Panc1 (cell line): ENCODE data around the gene KRT27. TPM values are rescaled to one million over a fixed set of nuclear protein-coding genes. Genes with fewer than 3 reads are reported as not detected.

Experiments used
- ATAC-seq: fragments of 200-7000 bp; cut with Tn5 transposase; 2 replicates; pipeline ENCODE4 v1.9.1; 2020; ENCODE audit warnings: mild to moderate bottlenecking, moderate library complexity
- BruUV-seq: library from RNA; stranded (reverse); fragments of 400-500 nt; replicated peaks from 2 replicates; lab custom pipeline; 2021; lab: Mats Ljungman, UMichigan
- CTCF ChIA-PET: fragments of 300-600 bp; sonication (Branson Sonifier 250); formaldehyde crosslinking; loops from one replicate; lab custom pipeline; 2022; ENCODE audit warnings: antibody characterized with exemption; lab: Charles Lee
- POLR2A ChIA-PET: fragments of 300-600 bp; sonication (Branson Sonifier 250); formaldehyde crosslinking; loops from one replicate; lab custom pipeline; 2022; ENCODE audit warnings: antibody characterized with exemption; lab: Charles Lee
- DNase-seq: peaks from one replicate; pipeline ENCODE4 v3.0.0-alpha.2; 2010; ENCODE audit warnings: low read depth, low spot score
- H3K27ac ChIP-seq: 2 replicates; pipeline ENCODE4 v1.5.1; 2011; ENCODE audit warnings: mild to moderate bottlenecking, low read length, inconsistent platforms
- H3K27me3 ChIP-seq: fragments of 200-500 bp; sonication (Bioruptor generic); 2 replicates; pipeline ENCODE4 v1.6.0; 2014; ENCODE audit warnings: low read length, inconsistent platforms; ENCODE audit not compliant: control insufficient read depth, insufficient read depth
- H3K36me3 ChIP-seq: fragments of 200-500 bp; sonication (Bioruptor generic); 2 replicates; pipeline ENCODE4 v1.5.1; 2014; ENCODE audit warnings: inconsistent platforms, mild to moderate bottlenecking, low read length, moderate library complexity; ENCODE audit not compliant: control insufficient read depth, insufficient read depth
- H3K4me1 ChIP-seq: 2 replicates; pipeline ENCODE4 v1.5.1; 2011; ENCODE audit warnings: inconsistent platforms, mild to moderate bottlenecking, low read length, moderate library complexity; ENCODE audit not compliant: control insufficient read depth, insufficient read depth
- H3K4me3 ChIP-seq, 2 experiments: 2 replicates each; pipeline ENCODE4 v1.5.1; 2011 to 2012; ENCODE audit warnings: low read depth in 2 of 2, low read length in 2 of 2, mild to moderate bottlenecking in 2 of 2, inconsistent platforms in 1 of 2, moderate library complexity in 1 of 2
- H3K9me3 ChIP-seq: fragments of 200-500 bp; sonication (Bioruptor generic); 2 replicates; pipeline ENCODE4 v1.5.1; 2014; ENCODE audit warnings: low read depth, mild to moderate bottlenecking, inconsistent platforms, low read length, moderate library complexity; ENCODE audit not compliant: control insufficient read depth, insufficient read depth
- CTCF ChIP-seq: fragments of 450-650 bp; IDR thresholded peaks from 2 replicates; pipeline ENCODE4 v1.5.1; 2017; ENCODE audit warnings: mild to moderate bottlenecking
- POLR2AphosphoS5 ChIP-seq: IDR thresholded peaks from 2 replicates; pipeline ENCODE4 v1.6.1; 2012; ENCODE audit warnings: mild to moderate bottlenecking, low read depth, low read length, moderate library complexity
- REST ChIP-seq, 2 experiments: IDR thresholded peaks; 2 replicates each; pipeline ENCODE4 v1.6.1; 2011 to 2012; ENCODE audit warnings: low read depth in 2 of 2, control low read depth in 1 of 2, low read length in 1 of 2, mild to moderate bottlenecking in 1 of 2, moderate library complexity in 1 of 2; ENCODE audit not compliant: insufficient read depth in 1 of 2
- SIN3A ChIP-seq: IDR thresholded peaks from 2 replicates; pipeline ENCODE4 v1.6.1; 2012; ENCODE audit warnings: low read depth, mild to moderate bottlenecking, low read length, moderate library complexity, borderline replicate concordance; ENCODE audit not compliant: insufficient read depth
- TCF7L2 ChIP-seq: IDR thresholded peaks from 2 replicates; pipeline ENCODE4 v1.6.1; 2011; ENCODE audit warnings: mild to moderate bottlenecking, low read depth, low read length, inconsistent platforms
- in situ Hi-C: cut with HindIII; loops from 2 replicates; pipeline ENCODE4 v1.10.0; 2016; ENCODE audit warnings: low sequenced_read_pairs, low pct_unique_long_range_greater_than_20kb
- intact Hi-C: fragments of 100-400 bp; cut with micrococcal nuclease; formaldehyde crosslinking; loops from one replicate; pipeline ENCODE4 v1.10.0; 2022; ENCODE audit not compliant: unreplicated experiment
- total RNA-seq: library from RNA; stranded (reverse); gene quantifications from one replicate; pipeline ENCODE4 v1.2.1, GENCODE V29; 2021; ENCODE audit not compliant: unreplicated experiment

Gene KRT27
- total RNA-seq, 1 experiment from 2014 or later: not detected

GRCh38 chr17:40763752-40764151 lies 18.6 kb downstream of the KRT27 start:
- ATAC-seq (no peak), DNase-seq (no peak)
- in situ Hi-C loops: no loop called here
- Histone ChIP-seq H3K27ac (no peak overlapping the region), H3K27me3 (no peaks in the 10 kb centered on the region), H3K4me3 (no peak overlapping the region), H3K4me1 (no peaks in the 10 kb centered on the region), H3K9me3 (peaks cover 17% of the 10 kb centered on the region), H3K36me3 (no peaks in the 10 kb centered on the region)
- ChIA-PET POLR2A (no interaction called here), CTCF (no interaction called here)
- TF ChIP-seq TCF7L2: no peak
- no peak for TF ChIP-seq REST (IDR thresholded peaks at IDR 0.05; ENCODE audit: insufficient read depth in 1 of 2, low read depth in 2 of 2, low read length in 1 of 2)
- TF ChIP-seq CTCF: no peak
- no peak for TF ChIP-seq SIN3A
- TF ChIP-seq POLR2AphosphoS5: no peak
- BruUV-seq: no TSS peak
- intact Hi-C loops: no loop called here

GRCh38 chr17:40760105-40761016 lies 22.0 kb downstream of the KRT27 start:
- no peak overlapping the region for H3K4me3 ChIP-seq
- no peak for ATAC-seq
- TF ChIP-seq SIN3A (no peak), REST (IDR thresholded peaks at IDR 0.05; ENCODE audit: insufficient read depth in 1 of 2, low read depth in 2 of 2, low read length in 1 of 2) (no peak), POLR2AphosphoS5 (no peak), TCF7L2 (no peak), CTCF (no peak)
- H3K36me3 ChIP-seq: no peaks in the 10 kb centered on the region
- ChIA-PET POLR2A (no interaction called here), CTCF (interaction anchor here (0.7 kb wide), 1 partner anchor 14 kb away, joined by 4 read pairs; no protein-coding TSS in a partner anchor)
- no peak for DNase-seq
- H3K27ac ChIP-seq: no peak overlapping the region
- intact Hi-C loops: no loop called here
- no peaks in the 10 kb centered on the region for H3K27me3 ChIP-seq
- no peaks in the 10 kb centered on the region for H3K4me1 ChIP-seq
- no TSS peak for BruUV-seq
- H3K9me3 ChIP-seq: peaks cover 17% of the 10 kb centered on the region
- in situ Hi-C loops: no loop called here
